Measurements from ENCODE around the gene STX8.
A peak's percentile ranks its signal among the peaks of the same experiment; 100 is the strongest.

Gene STX8

DNA sequence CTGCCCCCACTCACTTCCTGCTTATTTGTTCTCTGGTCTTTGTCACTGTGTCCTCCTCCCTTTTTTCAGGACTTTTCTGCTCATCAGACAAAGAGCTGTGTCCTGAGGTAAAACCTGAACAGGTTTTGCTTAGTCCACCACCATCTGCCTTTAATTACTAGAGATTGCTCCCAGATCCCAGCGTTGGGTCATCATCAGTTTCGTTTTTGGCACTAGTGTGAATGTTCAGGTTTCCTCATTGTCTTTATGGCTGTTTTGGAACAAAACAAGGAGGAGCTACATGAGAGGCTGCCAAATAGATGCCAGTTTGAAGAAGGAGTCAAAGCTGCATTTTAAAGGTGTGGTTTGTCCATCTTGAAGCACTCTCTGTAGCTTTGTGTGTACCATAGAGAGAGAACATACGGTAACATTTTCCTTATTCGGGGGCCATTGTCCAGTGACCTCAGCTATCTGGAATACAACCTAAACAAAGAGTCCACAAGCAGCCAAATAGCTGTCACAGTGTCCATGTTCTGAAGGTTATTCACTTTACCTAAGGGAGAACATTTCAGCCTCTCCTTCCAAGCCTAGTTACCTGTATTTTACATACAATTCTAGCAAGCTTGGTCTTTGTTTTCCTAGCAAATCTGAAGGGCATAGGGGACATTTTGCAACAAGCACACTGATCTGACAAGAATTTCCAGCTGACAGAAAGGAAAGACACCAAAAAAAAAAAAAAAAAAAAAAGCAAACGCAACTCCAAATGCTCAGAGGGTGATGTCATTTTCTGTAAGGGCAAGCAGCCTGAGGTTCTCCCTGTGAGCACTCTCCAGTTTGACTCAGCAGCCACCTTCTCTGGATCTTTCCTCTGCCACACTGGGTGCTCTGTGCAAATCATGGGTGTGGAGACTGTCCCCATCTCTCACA is 358.2 kb downstream of the STX8 start:
- TF ChIP-seq, protein P1, sequence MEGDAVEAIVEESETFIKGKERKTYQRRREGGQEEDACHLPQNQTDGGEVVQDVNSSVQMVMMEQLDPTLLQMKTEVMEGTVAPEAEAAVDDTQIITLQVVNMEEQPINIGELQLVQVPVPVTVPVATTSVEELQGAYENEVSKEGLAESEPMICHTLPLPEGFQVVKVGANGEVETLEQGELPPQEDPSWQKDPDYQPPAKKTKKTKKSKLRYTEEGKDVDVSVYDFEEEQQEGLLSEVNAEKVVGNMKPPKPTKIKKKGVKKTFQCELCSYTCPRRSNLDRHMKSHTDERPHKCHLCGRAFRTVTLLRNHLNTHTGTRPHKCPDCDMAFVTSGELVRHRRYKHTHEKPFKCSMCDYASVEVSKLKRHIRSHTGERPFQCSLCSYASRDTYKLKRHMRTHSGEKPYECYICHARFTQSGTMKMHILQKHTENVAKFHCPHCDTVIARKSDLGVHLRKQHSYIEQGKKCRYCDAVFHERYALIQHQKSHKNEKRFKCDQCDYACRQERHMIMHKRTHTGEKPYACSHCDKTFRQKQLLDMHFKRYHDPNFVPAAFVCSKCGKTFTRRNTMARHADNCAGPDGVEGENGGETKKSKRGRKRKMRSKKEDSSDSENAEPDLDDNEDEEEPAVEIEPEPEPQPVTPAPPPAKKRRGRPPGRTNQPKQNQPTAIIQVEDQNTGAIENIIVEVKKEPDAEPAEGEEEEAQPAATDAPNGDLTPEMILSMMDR (IDR thresholded peaks at IDR 0.05; ENCODE audit: insufficient read depth, low read length, missing control alignments): no peak
- peak; percentile 12 for DNase-seq (ENCODE audit: low read depth, low spot score)
- POLR2A ChIA-PET: interaction anchor here (0.7 kb wide), 1 partner anchor 203 kb away, joined by 3 read pairs; no protein-coding TSS in a partner anchor
- CTCF ChIA-PET: interaction anchor here (0.9 kb wide), 1 partner anchor 13 kb away, joined by 3 read pairs; no protein-coding TSS in a partner anchor
- H3K4me3 ChIP-seq (ENCODE audit: low read depth, low read length): no peak overlapping the region

- H3K4me3 ChIP-seq (ENCODE audit: low read depth, low read length): no peak overlapping the region
- ChIA-PET POLR2A (no interaction called here), CTCF (no interaction called here)
- no peak for DNase-seq (ENCODE audit: low read depth, low spot score)
- TF ChIP-seq, protein P1 (IDR thresholded peaks at IDR 0.05; ENCODE audit: insufficient read depth, low read length, missing control alignments): no peak
Observed at GRCh38 chr17:9215465-9215864, 360.2 kb downstream of the STX8 start.

DNA sequence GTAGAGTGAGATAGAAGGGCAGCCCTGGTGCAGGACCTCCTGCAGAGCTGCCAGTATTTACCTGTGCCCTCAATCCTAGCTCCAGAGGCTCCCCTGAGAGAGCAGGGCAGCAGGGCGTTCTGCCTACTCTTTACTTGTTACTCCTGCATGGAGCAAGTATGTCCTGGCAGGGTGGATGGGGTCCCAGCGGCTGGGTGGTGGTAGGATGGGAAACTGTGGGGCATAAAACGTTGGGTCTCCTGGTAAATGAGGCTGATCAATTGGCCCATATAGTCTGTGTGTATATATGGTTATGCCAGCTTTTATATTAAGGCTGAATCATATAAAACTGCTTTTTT is 362.3 kb downstream of the STX8 start:
- no peak overlapping the region for H3K4me3 ChIP-seq (ENCODE audit: low read depth, low read length)
- DNase-seq (ENCODE audit: low read depth, low spot score): no peak
- TF ChIP-seq, protein P1 (IDR thresholded peaks at IDR 0.05; ENCODE audit: insufficient read depth, low read length, missing control alignments): no peak
- ChIA-PET CTCF (no interaction called here), POLR2A (no interaction called here)

DNA sequence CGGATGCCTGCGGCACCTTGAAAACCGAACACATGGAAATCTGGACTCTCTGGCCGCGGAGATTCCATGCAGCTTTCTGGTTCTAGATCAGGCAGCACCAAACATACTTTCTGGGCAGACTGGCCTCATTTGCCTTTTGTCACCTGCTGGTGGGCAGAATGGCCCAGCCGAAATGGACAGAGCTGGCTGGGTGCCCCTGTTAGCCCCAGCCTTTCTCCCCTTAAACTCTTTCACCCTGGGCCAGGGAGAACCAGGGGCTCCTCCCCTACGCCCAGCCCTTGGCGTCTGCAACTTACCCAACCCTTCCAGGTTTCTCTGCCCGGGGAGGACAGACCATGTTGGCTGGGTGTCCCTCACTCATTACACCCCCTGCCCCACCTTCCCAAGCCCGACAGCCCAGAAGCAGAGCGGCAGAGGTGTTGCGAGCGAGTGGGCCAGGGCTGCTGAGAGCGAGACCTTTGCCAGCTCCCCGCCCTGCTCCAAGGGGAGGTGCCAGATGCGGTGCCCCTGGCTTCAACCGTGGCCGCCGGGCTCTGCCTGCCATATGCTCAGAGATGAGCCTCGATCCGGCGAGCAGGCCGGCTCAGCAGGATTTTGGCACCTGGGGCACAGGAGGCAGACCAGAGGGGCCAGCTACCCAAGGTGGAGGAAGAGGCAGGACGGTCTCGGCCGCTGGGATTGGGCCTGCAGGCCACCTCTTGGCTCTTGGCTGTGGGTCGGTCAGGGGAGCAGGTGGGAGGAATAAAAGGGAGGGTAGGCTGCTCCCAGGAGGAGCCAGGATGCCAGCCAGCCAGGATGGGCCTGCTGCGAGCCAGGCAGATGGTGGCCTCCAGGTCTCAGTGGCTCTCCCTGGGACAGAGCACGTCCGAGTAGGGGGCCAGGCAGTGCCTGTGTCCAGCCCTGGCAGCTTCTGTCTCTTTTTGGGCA is 363.0 kb downstream of the STX8 start:
- CTCF ChIA-PET: no interaction called here
- no peak for DNase-seq (ENCODE audit: low read depth, low spot score)
- no peak overlapping the region for H3K4me3 ChIP-seq (ENCODE audit: low read depth, low read length)
- TF ChIP-seq, protein P1 (IDR thresholded peaks at IDR 0.05; ENCODE audit: insufficient read depth, low read length, missing control alignments): no peak
- POLR2A ChIA-PET: no interaction called here

- ChIA-PET CTCF (no interaction called here), POLR2A (no interaction called here)
- H3K4me3 ChIP-seq (ENCODE audit: low read depth, low read length): no peak overlapping the region
- no peak for DNase-seq (ENCODE audit: low read depth, low spot score)
- TF ChIP-seq, protein P1 (IDR thresholded peaks at IDR 0.05; ENCODE audit: insufficient read depth, low read length, missing control alignments): no peak
Observed at GRCh38 chr17:9211133-9211765, 364.4 kb downstream of the STX8 start.

Data from AG04449 (cell line).